ENCODE data around the gene OR10H2.

GRCh38 chr19:15715642-15716041 lies 12.2 kb upstream of the OR10H2 start:
- no peak for TF ChIP-seq MXI1 (conservative IDR thresholded peaks at IDR 0.05; ENCODE audit: poor library complexity, severe bottlenecking)
- TF ChIP-seq REST (IDR thresholded peaks at IDR 0.05; ENCODE audit: borderline replicate concordance) = no peak
- TF ChIP-seq CTCF (IDR thresholded peaks at IDR 0.05; ENCODE audit: poor library complexity, severe bottlenecking) = no peak
- TF ChIP-seq EP300 (conservative IDR thresholded peaks at IDR 0.05; ENCODE audit: poor library complexity, severe bottlenecking) = no peak
- no peak for TF ChIP-seq TAF1 (IDR thresholded peaks at IDR 0.05; ENCODE audit: low read depth)
- TF ChIP-seq POLR2AphosphoS5 (IDR thresholded peaks at IDR 0.05) = no peak

Measured in neural cell (in vitro differentiated cells).